GM12878 (cell line): ENCODE data around the gene TMEM52.

Experiments
- CHD2 ChIP-seq: IDR thresholded peaks from 2 replicates; pipeline ENCODE4 v1.6.1; 2011; ENCODE audit warnings: low read depth, low read length, improper control_type of control experiment, borderline replicate concordance
- CHD4 ChIP-seq: fragments of 200-600 bp; sonication (generic); IDR thresholded peaks from 2 replicates; pipeline ENCODE4 v1.6.1; 2016; ENCODE audit warnings: mild to moderate bottlenecking
- EZH2 ChIP-seq: IDR thresholded peaks from 2 replicates; pipeline ENCODE4 v1.6.1; 2012; ENCODE audit warnings: low read depth, mild to moderate bottlenecking, control low read depth, inconsistent platforms, low read length, borderline replicate concordance; ENCODE audit not compliant: control insufficient read depth
- HCFC1 ChIP-seq: fragments of 150-350 bp; IDR thresholded peaks from 2 replicates; pipeline ENCODE4 v1.6.1; 2014; ENCODE audit warnings: low read length
- RAD21 ChIP-seq: IDR thresholded peaks from 2 replicates; pipeline ENCODE4 v1.6.1; 2011; ENCODE audit warnings: mild to moderate bottlenecking, low read depth, low read length, moderate library complexity; ENCODE audit not compliant: insufficient read depth
- TF ChIP-seq, protein P1 (sequence below): IDR thresholded peaks from 2 replicates; pipeline ENCODE4 v1.6.1; 2011; ENCODE audit warnings: mild to moderate bottlenecking, low read depth, low read length, moderate library complexity; ENCODE audit not compliant: insufficient replicate concordance
- TF ChIP-seq, protein P2 (sequence below): IDR thresholded peaks from 2 replicates; pipeline ENCODE4 v1.6.1; 2012; ENCODE audit warnings: mild to moderate bottlenecking, low read depth, low read length
- TF ChIP-seq, protein P3 (sequence below): fragments of 450-650 bp; formaldehyde crosslinking; IDR thresholded peaks from 2 replicates; pipeline ENCODE4 v1.4.0; 2020; ENCODE audit warnings: mild to moderate bottlenecking, moderate library complexity
- TF ChIP-seq, protein P4 (sequence below): IDR thresholded peaks from 2 replicates; pipeline ENCODE4 v1.6.1; 2012; ENCODE audit warnings: low read depth, low read length, improper control_type of control experiment
- TF ChIP-seq, protein P5 (sequence below), 3 experiments: IDR thresholded peaks in 2 of 3; conservative IDR thresholded peaks in 1 of 3; 2 replicates each; pipeline ENCODE4 v1.5.1; 2011; ENCODE audit warnings: low read depth in 3 of 3, low read length in 3 of 3, mild to moderate bottlenecking in 3 of 3, control low read depth in 2 of 3, moderate library complexity in 2 of 3, inconsistent platforms in 1 of 3, mixed read lengths in 1 of 3; ENCODE audit not compliant: control insufficient read depth in 2 of 3, insufficient read depth in 1 of 3; ENCODE audit errors: extremely low read depth in 1 of 3
- TF ChIP-seq, protein P6 (sequence below): IDR thresholded peaks from 2 replicates; pipeline ENCODE4 v1.6.1; 2011; ENCODE audit warnings: low read depth, low read length, improper control_type of control experiment, borderline replicate concordance

DNA sequence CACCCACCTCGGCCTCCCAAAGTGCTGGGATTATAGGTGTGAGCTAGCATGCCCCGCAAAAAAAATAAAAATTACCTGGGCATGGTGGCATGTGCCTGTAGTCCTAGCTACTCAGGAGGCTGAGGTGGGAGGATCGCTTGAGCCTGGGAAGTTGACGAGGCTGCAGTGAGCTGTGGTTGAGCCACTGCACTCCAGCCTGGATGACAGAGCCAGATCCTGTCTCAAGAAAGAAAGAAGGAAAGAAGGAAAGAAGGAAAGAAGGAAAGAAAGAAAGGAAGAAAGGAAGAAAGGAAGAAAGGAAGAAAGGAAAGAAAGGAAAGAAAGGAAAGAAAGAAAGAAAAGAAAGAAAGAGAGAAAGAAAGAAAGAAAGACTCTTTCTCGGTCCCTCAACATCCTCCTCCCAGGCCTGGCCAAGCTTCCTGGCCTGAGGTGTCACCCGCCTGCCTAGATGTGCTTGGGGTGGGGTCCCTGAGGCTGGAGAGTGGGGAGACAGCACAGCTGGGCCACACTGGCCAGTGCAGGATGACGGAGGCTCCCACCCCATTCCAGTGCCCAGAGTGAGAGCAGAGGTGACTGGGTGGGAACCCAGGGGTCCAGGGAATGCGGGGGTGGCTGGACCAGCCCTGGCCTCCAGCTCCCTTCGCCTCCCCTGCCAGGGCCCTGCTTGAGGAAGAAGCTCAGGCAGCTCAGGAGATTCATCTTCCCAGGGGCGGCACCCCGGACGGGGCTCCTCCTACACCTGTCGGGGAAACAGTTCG is 18.0 kb downstream of the TMEM52 start:
- no peak for TF ChIP-seq EZH2
- TF ChIP-seq, protein P1, sequence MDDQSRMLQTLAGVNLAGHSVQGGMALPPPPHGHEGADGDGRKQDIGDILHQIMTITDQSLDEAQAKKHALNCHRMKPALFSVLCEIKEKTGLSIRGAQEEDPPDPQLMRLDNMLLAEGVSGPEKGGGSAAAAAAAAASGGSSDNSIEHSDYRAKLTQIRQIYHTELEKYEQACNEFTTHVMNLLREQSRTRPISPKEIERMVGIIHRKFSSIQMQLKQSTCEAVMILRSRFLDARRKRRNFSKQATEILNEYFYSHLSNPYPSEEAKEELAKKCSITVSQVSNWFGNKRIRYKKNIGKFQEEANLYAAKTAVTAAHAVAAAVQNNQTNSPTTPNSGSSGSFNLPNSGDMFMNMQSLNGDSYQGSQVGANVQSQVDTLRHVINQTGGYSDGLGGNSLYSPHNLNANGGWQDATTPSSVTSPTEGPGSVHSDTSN = no peak
- no peak for TF ChIP-seq CHD2
- TF ChIP-seq, protein P2, sequence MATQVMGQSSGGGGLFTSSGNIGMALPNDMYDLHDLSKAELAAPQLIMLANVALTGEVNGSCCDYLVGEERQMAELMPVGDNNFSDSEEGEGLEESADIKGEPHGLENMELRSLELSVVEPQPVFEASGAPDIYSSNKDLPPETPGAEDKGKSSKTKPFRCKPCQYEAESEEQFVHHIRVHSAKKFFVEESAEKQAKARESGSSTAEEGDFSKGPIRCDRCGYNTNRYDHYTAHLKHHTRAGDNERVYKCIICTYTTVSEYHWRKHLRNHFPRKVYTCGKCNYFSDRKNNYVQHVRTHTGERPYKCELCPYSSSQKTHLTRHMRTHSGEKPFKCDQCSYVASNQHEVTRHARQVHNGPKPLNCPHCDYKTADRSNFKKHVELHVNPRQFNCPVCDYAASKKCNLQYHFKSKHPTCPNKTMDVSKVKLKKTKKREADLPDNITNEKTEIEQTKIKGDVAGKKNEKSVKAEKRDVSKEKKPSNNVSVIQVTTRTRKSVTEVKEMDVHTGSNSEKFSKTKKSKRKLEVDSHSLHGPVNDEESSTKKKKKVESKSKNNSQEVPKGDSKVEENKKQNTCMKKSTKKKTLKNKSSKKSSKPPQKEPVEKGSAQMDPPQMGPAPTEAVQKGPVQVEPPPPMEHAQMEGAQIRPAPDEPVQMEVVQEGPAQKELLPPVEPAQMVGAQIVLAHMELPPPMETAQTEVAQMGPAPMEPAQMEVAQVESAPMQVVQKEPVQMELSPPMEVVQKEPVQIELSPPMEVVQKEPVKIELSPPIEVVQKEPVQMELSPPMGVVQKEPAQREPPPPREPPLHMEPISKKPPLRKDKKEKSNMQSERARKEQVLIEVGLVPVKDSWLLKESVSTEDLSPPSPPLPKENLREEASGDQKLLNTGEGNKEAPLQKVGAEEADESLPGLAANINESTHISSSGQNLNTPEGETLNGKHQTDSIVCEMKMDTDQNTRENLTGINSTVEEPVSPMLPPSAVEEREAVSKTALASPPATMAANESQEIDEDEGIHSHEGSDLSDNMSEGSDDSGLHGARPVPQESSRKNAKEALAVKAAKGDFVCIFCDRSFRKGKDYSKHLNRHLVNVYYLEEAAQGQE = no peak
- no peak for TF ChIP-seq HCFC1
- no peak for TF ChIP-seq CHD4
- TF ChIP-seq RAD21 = no peak
- TF ChIP-seq, protein P3, sequence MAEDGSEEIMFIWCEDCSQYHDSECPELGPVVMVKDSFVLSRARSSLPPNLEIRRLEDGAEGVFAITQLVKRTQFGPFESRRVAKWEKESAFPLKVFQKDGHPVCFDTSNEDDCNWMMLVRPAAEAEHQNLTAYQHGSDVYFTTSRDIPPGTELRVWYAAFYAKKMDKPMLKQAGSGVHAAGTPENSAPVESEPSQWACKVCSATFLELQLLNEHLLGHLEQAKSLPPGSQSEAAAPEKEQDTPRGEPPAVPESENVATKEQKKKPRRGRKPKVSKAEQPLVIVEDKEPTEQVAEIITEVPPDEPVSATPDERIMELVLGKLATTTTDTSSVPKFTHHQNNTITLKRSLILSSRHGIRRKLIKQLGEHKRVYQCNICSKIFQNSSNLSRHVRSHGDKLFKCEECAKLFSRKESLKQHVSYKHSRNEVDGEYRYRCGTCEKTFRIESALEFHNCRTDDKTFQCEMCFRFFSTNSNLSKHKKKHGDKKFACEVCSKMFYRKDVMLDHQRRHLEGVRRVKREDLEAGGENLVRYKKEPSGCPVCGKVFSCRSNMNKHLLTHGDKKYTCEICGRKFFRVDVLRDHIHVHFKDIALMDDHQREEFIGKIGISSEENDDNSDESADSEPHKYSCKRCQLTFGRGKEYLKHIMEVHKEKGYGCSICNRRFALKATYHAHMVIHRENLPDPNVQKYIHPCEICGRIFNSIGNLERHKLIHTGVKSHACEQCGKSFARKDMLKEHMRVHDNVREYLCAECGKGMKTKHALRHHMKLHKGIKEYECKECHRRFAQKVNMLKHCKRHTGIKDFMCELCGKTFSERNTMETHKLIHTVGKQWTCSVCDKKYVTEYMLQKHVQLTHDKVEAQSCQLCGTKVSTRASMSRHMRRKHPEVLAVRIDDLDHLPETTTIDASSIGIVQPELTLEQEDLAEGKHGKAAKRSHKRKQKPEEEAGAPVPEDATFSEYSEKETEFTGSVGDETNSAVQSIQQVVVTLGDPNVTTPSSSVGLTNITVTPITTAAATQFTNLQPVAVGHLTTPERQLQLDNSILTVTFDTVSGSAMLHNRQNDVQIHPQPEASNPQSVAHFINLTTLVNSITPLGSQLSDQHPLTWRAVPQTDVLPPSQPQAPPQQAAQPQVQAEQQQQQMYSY (CRISPR knock-in tag) = no peak
- TF ChIP-seq, protein P4, sequence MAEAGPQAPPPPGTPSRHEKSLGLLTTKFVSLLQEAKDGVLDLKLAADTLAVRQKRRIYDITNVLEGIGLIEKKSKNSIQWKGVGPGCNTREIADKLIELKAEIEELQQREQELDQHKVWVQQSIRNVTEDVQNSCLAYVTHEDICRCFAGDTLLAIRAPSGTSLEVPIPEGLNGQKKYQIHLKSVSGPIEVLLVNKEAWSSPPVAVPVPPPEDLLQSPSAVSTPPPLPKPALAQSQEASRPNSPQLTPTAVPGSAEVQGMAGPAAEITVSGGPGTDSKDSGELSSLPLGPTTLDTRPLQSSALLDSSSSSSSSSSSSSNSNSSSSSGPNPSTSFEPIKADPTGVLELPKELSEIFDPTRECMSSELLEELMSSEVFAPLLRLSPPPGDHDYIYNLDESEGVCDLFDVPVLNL = no peak
- TF ChIP-seq, protein P5, sequence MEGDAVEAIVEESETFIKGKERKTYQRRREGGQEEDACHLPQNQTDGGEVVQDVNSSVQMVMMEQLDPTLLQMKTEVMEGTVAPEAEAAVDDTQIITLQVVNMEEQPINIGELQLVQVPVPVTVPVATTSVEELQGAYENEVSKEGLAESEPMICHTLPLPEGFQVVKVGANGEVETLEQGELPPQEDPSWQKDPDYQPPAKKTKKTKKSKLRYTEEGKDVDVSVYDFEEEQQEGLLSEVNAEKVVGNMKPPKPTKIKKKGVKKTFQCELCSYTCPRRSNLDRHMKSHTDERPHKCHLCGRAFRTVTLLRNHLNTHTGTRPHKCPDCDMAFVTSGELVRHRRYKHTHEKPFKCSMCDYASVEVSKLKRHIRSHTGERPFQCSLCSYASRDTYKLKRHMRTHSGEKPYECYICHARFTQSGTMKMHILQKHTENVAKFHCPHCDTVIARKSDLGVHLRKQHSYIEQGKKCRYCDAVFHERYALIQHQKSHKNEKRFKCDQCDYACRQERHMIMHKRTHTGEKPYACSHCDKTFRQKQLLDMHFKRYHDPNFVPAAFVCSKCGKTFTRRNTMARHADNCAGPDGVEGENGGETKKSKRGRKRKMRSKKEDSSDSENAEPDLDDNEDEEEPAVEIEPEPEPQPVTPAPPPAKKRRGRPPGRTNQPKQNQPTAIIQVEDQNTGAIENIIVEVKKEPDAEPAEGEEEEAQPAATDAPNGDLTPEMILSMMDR (IDR thresholded peaks at IDR 0.05 in 2 of 3, conservative IDR thresholded peaks at IDR 0.05 in 1 of 3; ENCODE audit: control insufficient read depth in 2 of 3, extremely low read depth in 1 of 3, insufficient read depth in 1 of 3, low read depth in 3 of 3, low read length in 3 of 3) = no peak
- TF ChIP-seq, protein P6, sequence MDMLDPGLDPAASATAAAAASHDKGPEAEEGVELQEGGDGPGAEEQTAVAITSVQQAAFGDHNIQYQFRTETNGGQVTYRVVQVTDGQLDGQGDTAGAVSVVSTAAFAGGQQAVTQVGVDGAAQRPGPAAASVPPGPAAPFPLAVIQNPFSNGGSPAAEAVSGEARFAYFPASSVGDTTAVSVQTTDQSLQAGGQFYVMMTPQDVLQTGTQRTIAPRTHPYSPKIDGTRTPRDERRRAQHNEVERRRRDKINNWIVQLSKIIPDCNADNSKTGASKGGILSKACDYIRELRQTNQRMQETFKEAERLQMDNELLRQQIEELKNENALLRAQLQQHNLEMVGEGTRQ = no peak
